ENCODE measurements around the gene EIF5B.
"Not testable (repeated sequence)": the region's sequence is repeated elsewhere in the genome, so short reads cannot be mapped to it uniquely, and the experiment has no call there.

The EIF5B gene

DNA sequence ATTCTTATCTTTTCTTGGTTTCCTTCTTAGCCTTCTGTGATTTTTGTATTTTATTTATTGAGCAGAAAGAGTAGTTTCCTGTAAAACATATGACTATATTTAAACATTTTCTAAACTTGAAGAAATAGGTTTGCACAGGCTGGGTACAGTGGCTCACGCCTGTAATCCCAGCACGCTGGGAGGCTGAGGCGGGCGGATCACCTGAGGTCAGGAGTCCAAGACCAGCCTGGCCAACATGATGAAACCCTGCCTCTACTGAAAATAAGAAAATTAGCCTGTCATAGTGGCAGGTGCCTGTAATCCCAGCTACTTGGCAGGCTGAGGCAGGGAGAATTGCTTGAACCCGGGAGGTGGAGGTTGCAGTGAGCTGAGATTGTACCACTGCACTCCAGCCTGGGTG, 31.7 kb downstream of the EIF5B start:
- DNase-seq, result not testable (repeated sequence)

GRCh38 chr2:99373144-99373543, 36.0 kb downstream of the EIF5B start:
- no peak for DNase-seq

DNA sequence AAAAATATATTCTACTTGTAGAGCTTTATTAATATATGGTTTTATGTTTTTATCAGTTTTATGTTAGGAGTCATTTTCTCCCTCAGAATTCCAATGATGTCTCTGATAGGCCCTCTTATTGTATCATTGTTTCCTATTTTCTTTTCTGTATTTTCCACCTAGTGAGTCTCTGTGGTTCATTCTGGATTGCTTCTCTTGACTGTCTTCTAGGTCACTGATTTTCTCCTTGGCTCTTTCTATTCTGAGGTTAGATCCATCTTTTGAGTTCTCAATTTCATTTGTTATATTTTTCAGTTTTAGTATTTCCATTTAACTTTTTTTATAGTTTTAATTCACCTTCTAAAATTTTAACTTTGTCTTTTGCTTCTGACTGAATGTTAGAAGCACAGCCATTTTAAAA, 37.6 kb downstream of the EIF5B start:
- no peak for DNase-seq

DNA sequence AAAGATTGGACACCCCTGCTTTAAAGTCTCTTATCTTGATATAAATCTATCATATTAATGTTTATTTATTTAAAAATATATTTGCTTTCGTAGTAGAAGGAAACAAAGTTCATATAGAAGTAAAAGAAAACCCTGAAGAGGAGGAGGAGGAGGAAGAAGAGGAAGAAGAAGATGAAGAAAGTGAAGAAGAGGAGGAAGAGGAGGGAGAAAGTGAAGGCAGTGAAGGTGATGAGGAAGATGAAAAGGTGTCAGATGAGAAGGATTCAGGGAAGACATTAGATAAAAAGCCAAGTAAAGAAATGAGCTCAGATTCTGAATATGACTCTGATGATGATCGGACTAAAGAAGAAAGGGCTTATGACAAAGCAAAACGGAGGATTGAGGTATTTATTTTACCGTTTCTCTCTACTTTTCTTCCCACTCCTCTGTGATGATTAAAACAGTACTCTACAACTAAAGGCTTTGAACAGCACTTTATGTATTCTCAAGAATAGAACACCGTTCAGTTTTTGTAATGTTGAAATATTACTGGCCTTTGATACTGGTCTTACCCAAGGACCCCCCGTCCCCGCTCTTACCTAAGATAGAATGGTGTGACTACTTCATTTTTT, 39.2 kb downstream of the EIF5B start:
- no peak for DNase-seq

DNA sequence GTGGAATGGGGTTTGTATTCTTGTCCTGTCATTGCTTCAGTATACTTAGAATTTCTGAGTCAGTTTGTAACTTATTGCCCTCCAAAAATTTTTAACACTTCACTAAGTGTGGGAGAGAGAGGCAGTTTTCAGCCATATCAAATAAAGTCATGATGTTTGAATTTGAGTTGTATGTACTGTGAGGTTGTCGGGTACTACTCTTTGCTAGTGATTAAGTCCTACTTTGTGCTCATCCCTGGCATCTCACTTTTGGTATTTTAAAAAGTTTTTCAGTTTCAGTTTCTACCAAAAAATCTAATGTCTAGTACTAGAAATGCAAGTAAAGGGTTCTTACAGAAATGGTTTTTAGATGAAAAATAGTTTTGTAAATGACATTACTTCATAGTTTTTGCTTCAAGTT, 40.7 kb downstream of the EIF5B start:
- no peak for DNase-seq

GRCh38 chr2:99380376-99381010, 43.3 kb downstream of the EIF5B start:
- no peak for DNase-seq

GRCh38 chr2:99382143-99382542, 45.0 kb downstream of the EIF5B start:
- DNase-seq, result no peak

GRCh38 chr2:99386011-99386410, 48.8 kb downstream of the EIF5B start:
- no peak for DNase-seq

DNA sequence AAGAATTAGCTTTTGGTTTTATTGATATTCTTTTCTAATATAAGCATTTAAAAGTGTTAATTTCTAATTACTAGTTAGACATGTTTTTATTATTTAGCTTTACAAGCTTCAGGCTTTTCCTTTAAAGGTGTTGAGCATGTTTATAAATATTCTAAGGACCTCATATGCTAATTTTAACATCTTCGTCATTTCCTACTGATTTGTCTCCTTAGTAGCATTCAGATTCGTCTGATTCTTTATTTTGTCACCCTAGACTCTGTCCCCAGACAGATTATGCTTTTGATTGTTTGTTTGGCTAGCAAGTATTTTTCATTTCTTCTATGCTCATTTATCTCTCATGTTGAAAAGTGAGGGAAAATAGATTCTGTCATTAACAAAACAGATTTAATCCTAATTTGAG, 51.7 kb downstream of the EIF5B start:
- DNase-seq, result no peak

DNA sequence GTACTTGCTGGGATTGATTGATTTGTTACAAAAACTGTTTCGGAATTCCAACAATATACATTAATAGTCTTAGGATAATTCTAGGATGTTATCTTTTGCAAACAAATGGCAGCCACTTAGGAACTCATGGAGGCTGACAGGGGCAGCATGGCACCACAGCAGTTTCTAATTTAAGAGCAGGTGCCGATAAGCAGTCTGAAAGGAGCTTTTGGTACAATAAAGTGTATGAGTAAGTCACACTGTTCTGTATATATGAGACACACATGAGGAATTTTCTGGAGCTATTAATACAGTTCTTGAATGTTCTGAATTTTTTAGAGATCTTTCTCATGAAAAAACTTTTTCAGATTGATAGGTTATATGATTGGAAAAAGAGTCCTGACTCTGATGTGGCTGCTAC, 52.2 kb downstream of the EIF5B start:
- no peak for DNase-seq

DNA sequence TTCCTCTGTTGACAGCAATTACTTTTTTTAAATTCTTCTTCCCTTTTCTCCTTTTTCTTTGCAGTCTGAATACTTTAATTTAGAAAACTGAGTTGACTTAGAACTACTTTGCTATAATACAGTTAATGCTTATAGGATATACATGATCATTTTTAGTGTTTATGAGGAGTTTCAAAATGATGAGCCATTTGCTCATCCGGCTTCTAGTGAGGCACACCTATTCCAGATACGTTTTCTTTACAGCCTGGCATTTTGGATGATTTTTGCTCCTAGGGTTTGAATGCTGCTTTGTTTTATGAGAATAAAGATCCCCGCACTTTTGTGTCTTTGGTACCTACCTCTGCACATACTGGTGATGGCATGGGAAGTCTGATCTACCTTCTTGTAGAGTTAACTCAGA, 52.8 kb downstream of the EIF5B start:
- no peak for DNase-seq

GRCh38 chr2:99395589-99396130, 58.5 kb downstream of the EIF5B start:
- DNase-seq, result no peak

DNA sequence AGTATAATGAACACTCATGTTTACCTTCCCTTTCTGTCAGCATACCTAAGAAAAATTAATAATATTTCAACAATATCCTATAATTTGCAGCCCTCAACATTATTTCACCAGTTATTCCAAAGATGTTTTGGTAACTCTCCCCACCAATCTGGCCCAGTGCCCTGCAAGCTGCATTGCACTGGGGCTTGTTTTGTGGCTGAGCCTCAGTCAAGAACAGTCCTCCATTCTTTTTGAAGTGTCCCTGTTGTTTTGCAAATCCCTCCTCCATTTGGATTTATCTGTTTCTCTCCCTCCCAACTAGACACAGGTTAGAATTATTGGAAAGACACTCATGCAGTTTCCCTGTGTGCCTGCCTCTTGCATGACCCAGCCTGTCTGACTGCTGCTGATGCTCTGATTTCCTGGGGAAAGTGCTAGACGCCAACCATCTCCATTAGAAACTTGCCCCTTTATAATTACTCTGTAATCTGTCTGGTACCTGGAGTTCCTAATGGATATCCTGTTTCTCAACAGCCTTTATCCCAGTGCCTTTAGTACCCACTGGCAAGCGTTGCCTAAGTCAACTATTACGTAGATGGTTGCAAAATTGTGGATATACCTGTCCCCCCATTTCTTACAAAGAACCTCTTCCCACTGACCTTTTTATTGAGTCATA, 60.2 kb downstream of the EIF5B start:
- DNase-seq, result no peak

DNA sequence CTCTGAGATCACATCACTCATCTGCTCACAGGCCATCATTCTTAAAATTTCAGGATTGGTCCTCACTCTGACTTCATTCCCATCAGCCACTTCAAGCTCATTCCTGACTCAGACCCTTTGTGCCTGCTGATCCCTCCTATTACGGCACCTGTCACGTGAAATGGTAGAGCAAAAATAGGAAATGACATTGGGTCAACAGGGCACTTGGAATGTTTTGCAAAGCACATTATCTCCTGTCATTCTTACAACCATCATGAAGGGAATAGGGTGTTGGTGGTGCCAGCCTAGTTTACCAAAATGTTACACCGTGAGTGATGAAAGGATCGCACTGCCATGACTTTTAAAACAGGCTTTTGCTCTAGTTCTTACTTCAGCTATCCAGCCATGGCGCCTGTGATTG, 61.1 kb downstream of the EIF5B start:
- DNase-seq, result no peak

- no peak for DNase-seq
Measured at GRCh38 chr2:99399063-99399462, 61.9 kb downstream of the EIF5B start.

DNA sequence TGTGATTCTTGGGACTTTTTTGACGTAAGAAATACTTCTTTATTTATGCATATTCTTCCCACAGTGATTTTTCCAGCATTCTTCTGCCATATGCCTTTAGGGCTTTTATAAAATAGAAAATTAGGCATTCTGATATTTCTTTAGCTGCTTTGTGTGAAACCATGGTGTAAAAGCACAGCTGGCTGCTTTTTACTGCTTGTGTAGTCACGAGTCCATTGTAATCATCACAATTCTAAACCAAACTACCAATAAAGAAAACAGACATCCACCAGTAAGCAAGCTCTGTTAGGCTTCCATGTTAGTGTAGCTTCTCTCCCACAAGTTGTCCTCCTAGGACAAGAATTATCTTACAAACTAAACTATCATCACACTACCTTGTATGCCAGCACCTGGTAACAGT, 62.6 kb downstream of the EIF5B start:
- DNase-seq, result no peak

DNA sequence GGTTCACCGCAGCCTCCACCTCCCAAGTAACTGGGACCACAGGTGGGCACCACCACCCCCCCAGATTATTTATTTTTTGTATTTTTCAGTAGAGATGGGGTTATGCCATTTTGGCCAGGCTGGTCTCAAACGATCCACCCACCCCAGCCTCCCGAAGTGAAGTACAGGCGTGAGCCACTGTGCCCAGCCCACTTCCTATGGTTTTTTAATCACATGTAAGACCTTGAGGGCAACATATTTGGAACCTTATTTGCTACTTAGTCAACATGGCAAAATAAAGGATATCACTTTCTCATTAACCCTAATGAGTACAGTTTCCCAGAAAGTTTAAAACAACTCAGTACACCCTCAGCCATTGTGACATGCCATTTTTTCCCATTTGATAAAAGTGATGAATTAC, 64.7 kb downstream of the EIF5B start:
- DNase-seq, result no peak

GRCh38 chr2:99403084-99403483, 65.9 kb downstream of the EIF5B start:
- DNase-seq, result no peak

DNA sequence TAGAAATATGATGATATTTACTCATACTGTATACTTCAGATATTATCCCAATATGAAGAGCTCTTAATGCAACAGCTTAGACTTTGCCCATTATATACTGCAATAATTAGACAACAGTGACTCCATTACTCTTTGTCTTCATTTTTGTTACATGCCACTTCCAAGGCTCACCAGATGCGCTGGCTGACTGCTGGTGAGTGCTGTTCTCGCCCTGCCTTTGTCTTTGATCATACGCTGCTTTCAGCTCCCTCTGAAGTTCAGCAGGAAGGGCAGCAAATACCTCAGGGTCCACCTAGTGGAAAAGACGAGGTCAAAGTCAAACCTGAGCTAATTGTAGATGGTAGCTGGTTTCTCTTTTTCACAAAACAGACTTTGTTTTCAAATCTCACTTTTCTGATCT, 66.3 kb downstream of the EIF5B start:
- no peak for DNase-seq

GRCh38 chr2:99404039-99404796, 67.0 kb downstream of the EIF5B start:
- DNase-seq, result no peak

- DNase-seq, result no peak
Measured at GRCh38 chr2:99404797-99405669, 67.8 kb downstream of the EIF5B start.

DNA sequence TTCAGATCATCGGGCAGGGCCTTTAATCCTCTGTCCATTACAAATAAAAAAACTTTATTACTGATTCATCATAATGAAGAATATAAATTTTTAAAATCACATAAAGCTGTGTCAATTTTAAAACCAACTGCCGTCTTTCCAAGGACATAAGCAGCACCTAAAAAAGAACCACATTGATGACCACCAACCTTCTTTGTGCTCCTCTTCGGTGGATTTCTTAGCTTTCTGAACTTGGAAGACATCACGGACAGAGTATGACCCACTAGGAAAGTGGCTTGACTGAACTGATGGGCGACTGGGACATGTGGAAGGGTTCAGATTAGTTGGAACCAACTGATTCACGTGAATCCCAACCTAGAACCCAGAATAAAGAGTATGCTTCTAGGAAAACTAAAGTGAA, 68.9 kb downstream of the EIF5B start:
- no peak for DNase-seq

- no peak for DNase-seq
Measured at GRCh38 chr2:99410276-99410675, 73.1 kb downstream of the EIF5B start.

All from activated CD4-positive, alpha-beta T cell treated with anti-CD3 and anti-CD28 coated beads, Interleukin-2, amount 50 U/mL, for 1 hour (primary cell).